ENCODE data around the gene CIITA. TPM values are rescaled to one million over a fixed set of nuclear protein-coding genes. Genes with fewer than 3 reads are reported as not detected.

The CIITA gene
- total and polyA plus RNA-seq, 12 donors, result 1.3 to 48.1 (median 17.5) TPM

GRCh38 chr16:10938796-10939648 lies 62.0 kb downstream of the CIITA start:
- H3K4me1 ChIP-seq (replicated peaks in 1 of 2), result peaks cover 74 to 82% of the 10 kb centered on the region in 2 donors
- H3K4me3 ChIP-seq, result peak overlapping the region in 1 of 4 donors; percentile 96
- 26 to 32% (median 30%) methylated on average over 7 of the region's 7 CpGs for WGBS, 4 donors
- H3K36me3 ChIP-seq (replicated peaks in 1 of 2), result no peaks in the 10 kb centered on the region
- H3K27me3 ChIP-seq, result no peaks in the 10 kb centered on the region
- DNase-seq, result no peak
- no peaks in the 10 kb centered on the region for H3K9me3 ChIP-seq (replicated peaks in 1 of 3)
- H3K27ac ChIP-seq, result peak overlapping the region; percentile 32 to 93 (median 83)
- TF ChIP-seq CTCF (IDR thresholded peaks at IDR 0.05), result no peak
- intact Hi-C loops (cut with DNase I), result no loop called here

- WGBS, 4 donors, result 78 to 83% (median 82%) methylated on average over 7 of the region's 7 CpGs
- no peak for TF ChIP-seq CTCF (IDR thresholded peaks at IDR 0.05)
- TF ChIP-seq POLR2A (IDR thresholded peaks at IDR 0.05), result no peak
- Histone ChIP-seq H3K4me3 (peak overlapping the region in 2 of 4 donors; percentile 49 to 96), H3K27ac (peak overlapping the region in 3 of 5 donors; percentile 83 to 93 (median 87)), H3K9me3 (replicated peaks in 1 of 3) (no peaks in the 10 kb centered on the region), H3K4me1 (replicated peaks in 1 of 2) (peaks cover 67 to 74% of the 10 kb centered on the region in 2 donors), H3K27me3 (no peaks in the 10 kb centered on the region), H3K36me3 (replicated peaks in 1 of 2) (no peaks in the 10 kb centered on the region)
- intact Hi-C loops (cut with DNase I), result no loop called here
- DNase-seq, result no peak
Observed at GRCh38 chr16:10939649-10940234, 62.7 kb downstream of the CIITA start.

GRCh38 chr16:10940501-10941079 lies 63.6 kb downstream of the CIITA start:
- intact Hi-C loops (cut with DNase I), result no loop called here
- DNase-seq, result peak in 3 of 7 donors; percentile 52 to 67 (median 64)
- H3K4me3 ChIP-seq, result peak overlapping the region in 3 of 4 donors; percentile 49 to 96 (median 74)
- no peaks in the 10 kb centered on the region for H3K9me3 ChIP-seq (replicated peaks in 1 of 3)
- no peaks in the 10 kb centered on the region for H3K27me3 ChIP-seq
- peak overlapping the region in 4 of 5 donors; percentile 66 to 93 (median 85) for H3K27ac ChIP-seq
- H3K36me3 ChIP-seq (replicated peaks in 1 of 2), result no peaks in the 10 kb centered on the region
- WGBS, 4 donors, result 5 to 15% (median 10%) methylated on average over 5 to 8 of the region's 8 CpGs
- TF ChIP-seq POLR2A (IDR thresholded peaks at IDR 0.05) (peak in 1 of 2 donors; percentile 69), CTCF (IDR thresholded peaks at IDR 0.05) (no peak)
- H3K4me1 ChIP-seq (replicated peaks in 1 of 2), result peaks cover 66 to 73% of the 10 kb centered on the region in 2 donors

All from adrenal gland (tissue), 12 donors.